HEK293T (cell line): ENCODE measurements around the gene LIMS4.
"Not testable (repeated sequence)": the region's sequence is repeated elsewhere in the genome, so short reads cannot be mapped to it uniquely, and the experiment has no call there.

Experiments used
- CTBP1 ChIP-seq: fragments of 450-650 bp; IDR thresholded peaks from 2 replicates; pipeline ENCODE4 v1.6.1; 2016; ENCODE audit warnings: borderline replicate concordance
- FOXM1 ChIP-seq: fragments of 450-650 bp; IDR thresholded peaks from 2 replicates; pipeline ENCODE4 v1.6.1; 2017; ENCODE audit warnings: mild to moderate bottlenecking, borderline replicate concordance
- L3MBTL2 ChIP-seq: fragments of 450-650 bp; conservative IDR thresholded peaks from 2 replicates; pipeline ENCODE4 v1.6.1; 2016; ENCODE audit warnings: mild to moderate bottlenecking
- SUZ12 ChIP-seq: fragments of 450-650 bp; IDR thresholded peaks from 2 replicates; pipeline ENCODE4 v1.6.1; 2016; ENCODE audit warnings: mild to moderate bottlenecking

DNA sequence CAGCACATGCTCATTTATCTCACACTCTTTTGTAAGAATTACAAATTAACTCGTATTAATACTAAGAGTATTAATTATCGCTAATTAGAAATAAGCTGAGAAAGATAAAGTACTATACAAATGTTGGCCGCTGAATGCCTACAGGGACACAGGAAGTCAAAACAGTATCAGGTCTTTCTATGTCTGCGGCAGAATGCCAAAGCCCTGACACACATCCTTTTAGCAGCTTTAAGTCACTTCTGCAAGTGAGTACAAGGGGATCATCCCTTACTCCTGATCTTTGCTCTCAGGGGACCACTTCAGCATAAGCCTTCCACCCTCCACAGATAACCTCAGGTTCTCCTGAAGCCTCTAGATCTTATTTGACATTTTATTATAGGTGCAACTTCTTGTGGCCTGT lies 10.1 kb upstream of the LIMS4 start:
- not testable (repeated sequence) for TF ChIP-seq FOXM1, CTBP1, SUZ12, L3MBTL2
